BJ (cell line): Measurements from ENCODE around the gene GSG1L. TPM values are rescaled to one million over a fixed set of nuclear protein-coding genes. Genes with fewer than 3 reads are reported as not detected.

ENCODE experiments used
- CTCF ChIA-PET: fragments of 350-600 bp; formaldehyde crosslinking; extraction: SDS; loops from one replicate; lab custom pipeline; 2021; ENCODE audit warnings: antibody characterized with exemption, inconsistent platforms; lab: Yijun Ruan, JAX
- POLR2A ChIA-PET: fragments of 300-600 bp; sonication (Branson Sonifier 250); formaldehyde crosslinking; extraction: SDS; loops from one replicate; lab custom pipeline; 2021; ENCODE audit warnings: antibody characterized with exemption; lab: Charles Lee
- DNase-seq: peaks from one replicate; pipeline ENCODE4 v3.0.0-alpha.2; 2011; ENCODE audit warnings: low read depth
- H3K27me3 ChIP-seq: 2 replicates; pipeline ENCODE4 v1.6.0; 2011; ENCODE audit warnings: low read length; ENCODE audit not compliant: control insufficient read depth, insufficient read depth
- H3K36me3 ChIP-seq: 2 replicates; pipeline ENCODE4 v1.5.1; 2011; ENCODE audit warnings: low read length; ENCODE audit not compliant: control insufficient read depth, insufficient read depth
- H3K4me3 ChIP-seq: 2 replicates; pipeline ENCODE4 v1.5.1; 2011; ENCODE audit warnings: low read depth, mild to moderate bottlenecking, control low read depth, low read length
- CTCF ChIP-seq: IDR thresholded peaks from 2 replicates; pipeline ENCODE4 v1.5.1; 2011; ENCODE audit warnings: low read depth, mild to moderate bottlenecking, control low read depth, inconsistent platforms, low read length, moderate library complexity; ENCODE audit not compliant: insufficient read depth
- polyA plus RNA-seq: library from polyadenylated mRNA; depleted of rRNA; stranded (reverse); fragments of >200 nt; gene quantifications from 2 replicates; pipeline ENCODE4 v1.2.3, GENCODE V29; 2011

The GSG1L gene
- polyA plus RNA-seq, 1 experiment, result not detected

DNA sequence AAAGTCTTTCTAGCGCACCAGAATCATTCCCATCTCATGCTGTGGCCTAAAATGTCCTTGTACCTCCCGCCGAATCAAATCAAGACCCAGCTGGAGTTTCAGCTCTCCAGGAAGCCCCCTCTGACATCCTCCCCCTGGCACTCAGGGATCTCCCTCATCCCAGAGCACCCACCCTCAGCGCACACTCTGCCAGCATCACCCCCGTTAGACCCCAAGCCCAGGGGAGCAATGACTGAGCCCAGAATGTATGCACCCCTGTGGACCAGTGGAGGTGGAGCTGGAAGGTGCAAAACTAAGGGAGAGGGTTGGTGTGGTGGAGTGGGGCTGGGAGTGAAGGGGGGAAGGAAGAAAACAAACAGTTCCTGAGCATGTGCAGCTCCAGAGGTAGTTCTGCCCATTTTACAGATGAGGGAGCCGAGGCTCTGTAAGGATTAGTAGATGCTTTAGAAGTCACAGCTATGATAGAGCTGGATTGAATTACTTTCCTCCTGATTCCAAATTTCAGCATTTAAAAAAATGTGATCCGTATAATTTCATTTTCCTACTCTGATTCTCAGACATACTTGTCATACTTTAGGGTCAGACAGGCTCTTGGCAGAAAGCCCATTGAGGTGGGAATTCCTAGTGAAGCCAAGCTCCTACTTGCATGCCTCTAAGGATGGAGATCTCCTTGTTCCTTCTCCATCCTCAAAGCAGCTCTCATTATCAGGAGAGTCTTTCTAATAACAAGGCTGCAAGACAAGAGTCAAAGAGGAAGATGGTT, 270.8 kb downstream of the GSG1L start:
- POLR2A ChIA-PET, result no interaction called here
- no peaks in the 10 kb centered on the region for H3K36me3 ChIP-seq
- no peak for DNase-seq
- no peak overlapping the region for H3K4me3 ChIP-seq
- H3K27me3 ChIP-seq, result no peaks in the 10 kb centered on the region
- no peak for TF ChIP-seq CTCF
- CTCF ChIA-PET, result no interaction called here

GRCh38 chr16:27791404-27791719, 272.2 kb downstream of the GSG1L start:
- TF ChIP-seq CTCF, result no peak
- no peaks in the 10 kb centered on the region for H3K27me3 ChIP-seq
- POLR2A ChIA-PET, result no interaction called here
- H3K36me3 ChIP-seq, result no peaks in the 10 kb centered on the region
- DNase-seq, result no peak
- CTCF ChIA-PET, result no interaction called here
- no peak overlapping the region for H3K4me3 ChIP-seq

GRCh38 chr16:27790546-27791403, 272.7 kb downstream of the GSG1L start:
- H3K4me3 ChIP-seq, result no peak overlapping the region
- no peak for TF ChIP-seq CTCF
- ChIA-PET CTCF (no interaction called here), POLR2A (no interaction called here)
- no peaks in the 10 kb centered on the region for H3K27me3 ChIP-seq
- no peak for DNase-seq
- H3K36me3 ChIP-seq, result no peaks in the 10 kb centered on the region

DNA sequence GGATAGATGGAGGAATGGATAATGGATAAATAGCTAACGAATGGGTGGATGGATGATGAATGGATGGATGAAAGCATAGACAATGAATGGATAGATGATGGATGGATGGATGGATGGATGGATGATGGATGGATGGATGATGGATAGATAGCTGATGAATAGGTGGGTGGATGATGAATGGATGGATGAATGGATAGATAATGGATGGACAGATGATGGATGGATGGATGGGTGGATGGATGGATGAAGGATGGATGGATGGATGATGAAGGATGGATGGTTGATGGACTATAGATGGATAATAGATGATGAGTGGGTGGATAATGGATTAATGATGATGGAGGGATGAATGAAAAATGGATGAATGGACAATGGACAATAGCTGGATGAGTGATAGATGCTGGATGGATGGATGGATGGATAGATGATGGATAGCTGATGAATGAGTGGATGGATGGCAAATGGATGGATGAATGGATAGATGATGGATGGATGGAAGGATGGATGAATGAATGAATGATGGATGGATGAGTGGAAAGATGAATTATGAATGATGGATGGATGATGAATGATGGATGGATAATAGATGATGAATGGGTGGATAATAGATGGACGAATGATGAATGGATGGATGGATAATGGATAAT, 273.8 kb downstream of the GSG1L start:
- Histone ChIP-seq H3K27me3 (no peaks in the 10 kb centered on the region), H3K4me3 (no peak overlapping the region), H3K36me3 (no peaks in the 10 kb centered on the region)
- CTCF ChIA-PET, result no interaction called here
- POLR2A ChIA-PET, result no interaction called here
- TF ChIP-seq CTCF, result no peak
- no peak for DNase-seq

- ChIA-PET POLR2A (no interaction called here), CTCF (no interaction called here)
- no peak for DNase-seq
Observed at GRCh38 chr16:27789150-27789549, 274.4 kb downstream of the GSG1L start.

More at GRCh38 chr16:27789150-27789549, 274.4 kb downstream of the GSG1L start:
- Histone ChIP-seq H3K36me3 (no peaks in the 10 kb centered on the region), H3K4me3 (no peak overlapping the region), H3K27me3 (no peaks in the 10 kb centered on the region)
- no peak for TF ChIP-seq CTCF
